HepG2 (cell line): Measurements from ENCODE around the gene TMEM116. TPM values are rescaled to one million over a fixed set of nuclear protein-coding genes. Genes with fewer than 3 reads are reported as not detected.
A peak's percentile ranks its signal among the peaks of the same experiment; 100 is the strongest.

Experiments
- SALL2 ChIP-seq: sonication (generic); formaldehyde crosslinking; IDR thresholded peaks from 2 replicates; pipeline ENCODE4 v1.8.1; 2023; ENCODE audit warnings: mild to moderate bottlenecking, missing genetic modification reagents, inconsistent platforms
- ZC3H13 ChIP-seq: sonication (generic); formaldehyde crosslinking; IDR thresholded peaks from 2 replicates; pipeline ENCODE4 v1.8.1; 2023; ENCODE audit warnings: mild to moderate bottlenecking, missing genetic modification reagents, moderate library complexity
- ZFP62 ChIP-seq: sonication (generic); formaldehyde crosslinking; IDR thresholded peaks from 2 replicates; pipeline ENCODE4 v1.4.0; 2020; ENCODE audit warnings: missing genetic modification reagents
- polyA plus RNA-seq, 8 experiments: library from polyadenylated mRNA; depleted of rRNA in 3 of 8; stranded (reverse) in 7 of 8; unstranded in 1 of 8; fragments of >200 nt; fragmentation: Illumina TruSeq in 4 of 8; extraction: Trizol in 4 of 8; gene quantifications; 2 replicates each; pipeline versions ENCODE4 v1.2.1 to v1.2.3, GENCODE V29; 2011 to 2016; ENCODE audit warnings: low read depth in 4 of 8, missing spikeins in 1 of 8, mixed read lengths in 1 of 8; ENCODE audit not compliant: insufficient read depth in 1 of 8
- total RNA-seq, 5 experiments: library from RNA; depleted of rRNA; stranded (reverse); fragments of >200 nt; fragmentation: Illumina TruSeq; extraction: Trizol; gene quantifications; 2 replicates each; pipeline ENCODE4 v1.2.3, GENCODE V29; 2016; ENCODE audit warnings: low read depth in 1 of 5
- TF ChIP-seq, protein P1 (sequence below): sonication (generic); formaldehyde crosslinking; IDR thresholded peaks from 2 replicates; pipeline ENCODE4 v1.4.0; 2020; ENCODE audit warnings: mild to moderate bottlenecking, missing genetic modification reagents

Gene TMEM116
- total and polyA plus RNA-seq, 2 of the 13 experiments (the other 11 are each of a cell fraction or from before 2014, with no cell fraction given), result 14.0 to 17.8 TPM

DNA sequence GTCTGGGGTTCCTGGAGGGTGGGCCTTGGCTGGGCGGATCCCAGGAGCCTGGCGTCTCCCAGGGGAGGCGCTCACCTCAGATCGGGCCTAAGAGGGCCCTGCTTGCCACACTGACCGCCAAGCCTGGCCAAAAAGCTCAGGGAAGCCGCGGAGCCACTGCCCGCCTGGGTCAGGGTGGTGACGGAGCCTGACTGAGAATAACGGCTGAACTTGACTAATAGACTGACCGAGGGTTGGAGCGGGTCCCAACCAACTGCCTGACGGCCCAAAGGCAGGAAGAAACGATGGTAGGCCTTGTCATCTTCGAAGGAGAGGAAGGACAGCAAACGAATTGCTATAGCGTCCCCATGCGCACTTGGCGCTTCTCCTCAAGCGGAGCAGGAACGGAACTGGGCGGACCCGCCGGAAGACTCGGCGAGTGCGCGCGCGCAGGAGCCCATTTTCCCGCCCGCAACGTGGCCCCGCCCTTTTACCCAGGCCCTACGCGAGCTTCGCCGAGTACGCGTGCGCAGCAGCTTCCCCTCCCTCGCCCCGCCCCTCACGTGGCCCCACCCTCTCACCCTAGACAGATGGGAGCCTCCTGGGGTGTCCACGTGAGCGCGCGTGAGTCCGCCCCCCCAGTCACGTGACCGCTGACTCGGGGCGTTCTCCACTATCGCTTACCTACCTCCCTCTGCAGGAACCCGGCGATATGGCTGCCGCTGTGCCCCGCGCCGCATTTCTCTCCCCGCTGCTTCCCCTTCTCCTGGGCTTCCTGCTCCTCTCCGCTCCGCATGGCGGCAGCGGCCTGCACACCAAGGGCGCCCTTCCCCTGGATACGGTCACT is at the start of gene TMEM116, which contains the start of gene ERP29 (continued):
- TF ChIP-seq, protein P1, sequence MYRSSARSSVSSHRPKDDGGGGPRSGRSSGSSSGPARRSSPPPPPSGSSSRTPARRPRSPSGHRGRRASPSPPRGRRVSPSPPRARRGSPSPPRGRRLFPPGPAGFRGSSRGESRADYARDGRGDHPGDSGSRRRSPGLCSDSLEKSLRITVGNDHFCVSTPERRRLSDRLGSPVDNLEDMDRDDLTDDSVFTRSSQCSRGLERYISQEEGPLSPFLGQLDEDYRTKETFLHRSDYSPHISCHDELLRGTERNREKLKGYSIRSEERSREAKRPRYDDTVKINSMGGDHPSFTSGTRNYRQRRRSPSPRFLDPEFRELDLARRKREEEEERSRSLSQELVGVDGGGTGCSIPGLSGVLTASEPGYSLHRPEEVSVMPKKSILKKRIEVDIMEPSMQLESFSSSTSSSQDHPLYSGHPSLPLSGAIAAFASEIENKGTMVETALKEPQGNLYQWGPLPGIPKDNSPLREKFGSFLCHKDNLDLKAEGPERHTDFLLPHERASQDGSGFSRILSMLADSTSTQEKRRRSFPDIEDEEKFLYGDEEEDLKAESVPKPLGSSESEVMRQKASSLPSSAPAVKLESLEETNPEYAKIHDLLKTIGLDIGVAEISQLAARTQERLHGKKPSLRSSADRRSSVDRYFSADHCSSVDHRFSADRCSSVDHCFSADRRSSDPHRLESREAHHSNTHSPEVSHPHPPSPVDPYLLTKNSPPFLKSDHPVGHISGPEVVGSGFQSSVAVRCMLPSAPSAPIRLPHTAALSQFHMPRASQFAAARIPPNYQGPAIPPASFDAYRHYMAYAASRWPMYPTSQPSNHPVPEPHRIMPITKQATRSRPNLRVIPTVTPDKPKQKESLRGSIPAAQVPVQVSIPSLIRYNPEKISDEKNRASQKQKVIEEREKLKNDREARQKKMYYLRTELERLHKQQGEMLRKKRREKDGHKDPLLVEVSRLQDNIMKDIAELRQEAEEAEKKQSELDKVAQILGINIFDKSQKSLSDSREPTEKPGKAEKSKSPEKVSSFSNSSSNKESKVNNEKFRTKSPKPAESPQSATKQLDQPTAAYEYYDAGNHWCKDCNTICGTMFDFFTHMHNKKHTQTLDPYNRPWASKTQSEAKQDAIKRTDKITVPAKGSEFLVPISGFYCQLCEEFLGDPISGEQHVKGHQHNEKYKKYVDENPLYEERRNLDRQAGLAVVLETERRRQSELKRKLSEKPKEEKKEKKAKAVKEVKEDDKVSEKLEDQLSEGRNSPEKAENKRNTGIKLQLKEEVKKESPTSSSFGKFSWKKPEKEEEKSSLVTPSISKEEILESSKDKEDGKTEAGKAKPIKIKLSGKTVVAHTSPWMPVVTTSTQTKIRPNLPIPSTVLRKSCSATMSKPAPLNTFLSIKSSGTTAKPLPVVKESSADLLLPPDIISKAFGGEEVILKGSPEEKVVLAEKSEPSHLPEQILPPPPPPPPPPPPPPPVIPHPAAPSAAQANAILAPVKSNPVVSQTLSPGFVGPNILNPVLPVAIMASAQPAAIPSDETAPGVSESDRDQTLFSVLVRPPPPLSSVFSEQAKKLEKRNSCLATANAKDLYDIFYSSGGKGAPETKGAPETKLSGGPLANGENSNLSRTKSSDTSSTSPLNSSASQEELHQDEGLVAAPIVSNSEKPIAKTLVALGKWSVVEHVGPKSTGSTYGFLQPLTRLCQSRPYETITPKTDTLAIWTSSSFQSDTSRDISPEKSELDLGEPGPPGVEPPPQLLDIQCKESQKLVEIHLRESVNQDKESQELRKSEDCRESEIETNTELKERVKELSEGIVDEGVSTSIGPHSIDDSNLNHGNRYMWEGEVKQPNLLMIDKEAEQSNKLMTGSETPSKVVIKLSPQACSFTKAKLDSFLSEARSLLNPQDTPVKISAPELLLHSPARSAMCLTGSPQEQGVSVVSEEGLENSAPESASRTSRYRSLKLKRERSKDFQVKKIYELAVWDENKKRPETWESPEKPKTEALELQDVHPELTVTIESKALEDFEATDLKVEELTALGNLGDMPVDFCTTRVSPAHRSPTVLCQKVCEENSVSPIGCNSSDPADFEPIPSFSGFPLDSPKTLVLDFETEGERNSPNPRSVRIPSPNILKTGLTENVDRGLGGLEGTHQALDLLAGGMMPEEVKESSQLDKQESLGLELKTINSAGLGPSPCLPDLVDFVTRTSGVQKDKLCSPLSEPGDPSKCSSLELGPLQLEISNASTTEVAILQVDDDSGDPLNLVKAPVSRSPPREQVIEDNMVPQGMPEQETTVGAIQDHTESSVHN (CRISPR knock-in tag), result no peak
- TF ChIP-seq SALL2 (CRISPR knock-in tag), result no peak; the same call in 1 of the 2 replicates
- TF ChIP-seq ZC3H13 (CRISPR knock-in tag), result peak; percentile 61; the same call in 1 of the 2 replicates
- TF ChIP-seq ZFP62 (CRISPR knock-in tag), result no peak
